GM18505 (cell line): ENCODE measurements around the gene PIP5K1B.
"Not testable (repeated sequence)": the region's sequence is repeated elsewhere in the genome, so short reads cannot be mapped to it uniquely, and the experiment has no call there.

Experiments used
- ATAC-seq: cut with Tn5 transposase; IDR thresholded peaks from one replicate; pipeline ENCODE4 v1.9.1; 2021; ENCODE audit not compliant: unreplicated experiment
- POLR2A ChIP-seq: IDR thresholded peaks from 4 replicates; pipeline ENCODE4 v1.6.1; 2011; ENCODE audit warnings: borderline replicate concordance; ENCODE audit not compliant: insufficient read depth, insufficient read length; ENCODE audit errors: extremely low read depth

Gene PIP5K1B

DNA sequence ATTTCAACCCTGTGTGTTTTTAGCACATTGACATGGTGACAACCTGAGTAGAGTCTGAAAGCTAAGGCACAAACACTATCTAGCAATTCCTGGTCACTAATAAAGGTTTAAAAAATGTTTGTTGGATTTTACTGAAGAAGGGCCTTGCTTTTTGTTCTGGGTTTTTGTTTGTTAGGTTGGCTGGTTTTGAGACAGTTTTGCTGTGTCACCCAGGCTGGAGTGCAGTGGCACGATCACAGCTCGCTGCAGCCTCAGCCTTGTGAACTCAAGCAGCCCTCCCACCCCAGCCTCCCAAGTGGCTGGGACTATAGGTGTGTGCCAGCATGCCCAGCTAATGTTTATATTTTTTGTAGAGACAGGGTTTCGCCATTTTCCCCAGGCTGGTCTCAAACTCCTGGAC lies 269.9 kb downstream of the PIP5K1B start:
- no peak for TF ChIP-seq POLR2A
- no peak for ATAC-seq

DNA sequence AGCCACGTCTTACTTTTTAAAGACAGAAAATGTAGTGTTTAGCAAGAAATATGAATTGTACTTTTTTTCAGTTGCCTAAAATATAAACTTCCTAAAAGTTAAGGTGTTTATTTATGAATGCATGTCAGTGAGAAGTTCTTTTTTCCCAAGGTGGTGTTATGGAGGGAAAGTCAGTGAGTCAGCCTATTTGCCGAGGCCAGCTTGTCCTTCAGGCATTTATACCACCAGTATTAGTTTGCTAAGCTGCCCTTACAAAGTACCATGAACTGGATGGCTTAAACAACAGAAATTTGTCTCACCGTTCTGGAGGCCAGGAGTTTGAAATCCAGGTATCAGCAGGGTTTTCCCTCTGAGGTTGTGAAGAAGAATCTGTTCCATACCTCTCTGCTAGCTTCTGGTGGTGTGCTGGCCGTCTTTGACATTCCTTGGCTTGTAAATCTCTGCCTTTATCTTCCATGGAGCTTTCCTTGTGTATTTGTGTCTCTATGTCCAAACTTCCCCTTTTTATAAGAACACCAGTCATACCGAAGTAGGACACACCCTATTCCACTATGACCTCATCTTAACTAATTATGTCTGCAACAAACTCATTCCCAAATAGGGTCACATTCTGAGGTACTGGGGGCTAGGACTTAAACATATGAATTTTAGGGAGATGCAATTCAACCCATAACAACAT lies 270.5 kb downstream of the PIP5K1B start:
- TF ChIP-seq POLR2A = no peak
- no peak for ATAC-seq

GRCh38 chr9:68978066-68978465 lies 273.0 kb downstream of the PIP5K1B start:
- ATAC-seq = no peak
- no peak for TF ChIP-seq POLR2A

DNA sequence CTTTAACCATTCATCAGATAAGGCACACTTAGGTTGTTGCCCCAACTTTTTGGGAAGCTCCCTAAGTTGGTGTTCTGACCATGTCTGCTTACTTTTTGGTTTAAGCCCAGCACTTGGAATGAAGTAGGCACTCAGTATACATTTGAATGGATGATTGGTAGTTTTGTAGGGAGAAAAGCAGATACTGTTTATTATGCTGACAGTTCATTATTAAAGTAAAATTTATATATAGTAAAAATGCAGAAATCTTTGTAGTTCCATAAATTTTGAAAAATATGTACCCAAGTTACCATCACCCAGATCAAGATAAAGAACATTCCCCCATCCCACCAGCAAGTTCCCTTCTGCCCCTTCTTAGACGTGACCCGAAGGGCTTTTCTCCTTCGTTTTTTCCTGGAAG lies 273.5 kb downstream of the PIP5K1B start:
- ATAC-seq = no peak
- TF ChIP-seq POLR2A = no peak

- no peak for ATAC-seq
- no peak for TF ChIP-seq POLR2A
These were observed 274.7 kb downstream of the PIP5K1B start for GRCh38 chr9:68979538-68980314.

- no peak for TF ChIP-seq POLR2A
These were observed 275.4 kb downstream of the PIP5K1B start for GRCh38 chr9:68980341-68980914.

GRCh38 chr9:68981789-68982188 lies 276.7 kb downstream of the PIP5K1B start:
- TF ChIP-seq POLR2A = no peak

More at GRCh38 chr9:68980341-68980914, 275.4 kb downstream of the PIP5K1B start:
- no peak for ATAC-seq

DNA sequence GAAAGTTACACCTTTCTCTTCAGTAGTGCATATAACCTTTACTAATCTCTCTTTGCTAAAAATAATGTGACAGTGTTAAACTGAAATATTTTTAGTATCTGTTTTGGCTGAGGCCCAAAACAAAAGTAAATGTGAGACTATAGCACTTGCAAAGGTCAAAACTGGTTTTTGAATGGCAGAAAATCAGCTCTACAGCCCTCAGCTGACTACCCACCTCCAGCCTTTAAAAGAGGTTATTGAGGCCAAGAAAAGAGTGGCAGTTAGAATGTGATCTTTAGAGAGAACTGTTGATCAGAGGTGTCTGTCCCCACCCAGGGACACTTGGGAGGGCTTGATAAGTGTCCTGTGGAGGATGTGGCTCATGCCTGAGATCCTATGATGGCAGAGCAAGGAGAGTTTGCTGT lies 278.0 kb downstream of the PIP5K1B start:
- no peak for ATAC-seq
- TF ChIP-seq POLR2A = no peak

More at GRCh38 chr9:68981789-68982188, 276.7 kb downstream of the PIP5K1B start:
- ATAC-seq = peak; percentile 47

DNA sequence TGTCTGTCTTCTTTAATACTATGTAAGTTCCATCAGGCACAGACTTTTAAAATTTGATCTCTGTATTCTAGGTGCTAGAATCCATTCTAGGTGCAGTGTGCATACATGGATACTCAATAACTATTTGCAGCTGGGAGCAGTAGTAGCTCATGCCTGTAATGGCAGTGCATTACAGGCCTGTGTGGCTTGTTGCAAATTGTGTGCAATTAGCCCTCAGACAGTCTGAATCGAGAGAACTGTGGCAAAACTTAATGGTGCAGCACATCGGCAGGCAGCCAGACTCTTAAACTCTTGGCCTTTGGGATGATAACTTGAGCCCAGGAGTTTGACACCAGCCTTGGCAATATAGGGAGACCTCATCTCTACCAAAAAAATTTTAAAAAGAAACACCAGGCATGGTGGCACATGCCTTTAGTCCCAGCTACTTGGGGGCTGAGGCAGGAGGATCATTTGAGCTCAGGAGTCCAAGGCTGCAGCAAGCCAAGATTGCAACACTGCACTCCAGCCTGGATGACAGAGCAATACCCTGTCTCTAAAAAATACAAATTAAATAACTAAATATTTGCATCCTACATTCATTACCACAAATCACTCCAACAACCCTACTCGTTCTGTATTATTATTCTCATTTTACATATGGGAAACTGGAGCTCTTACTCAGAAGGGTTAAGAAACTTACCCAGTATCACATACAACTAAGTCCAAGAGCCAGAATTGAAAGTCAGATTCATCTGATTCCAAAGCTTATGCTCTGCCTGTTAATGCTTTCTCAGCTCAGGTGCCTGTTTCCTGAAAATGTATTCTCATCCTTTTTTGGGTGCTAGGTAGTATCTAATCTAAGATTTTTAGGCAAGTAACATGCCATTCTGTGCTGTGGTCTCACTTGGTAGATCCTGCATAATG lies 278.7 kb downstream of the PIP5K1B start:
- no peak for ATAC-seq
- TF ChIP-seq POLR2A = no peak

- not testable (repeated sequence) for ATAC-seq
These were observed 281.9 kb downstream of the PIP5K1B start for GRCh38 chr9:68986949-68987348.

- no peak for TF ChIP-seq POLR2A
- no peak for ATAC-seq
These were observed 286.4 kb downstream of the PIP5K1B start for GRCh38 chr9:68991457-68991856.

- ATAC-seq = no peak
- no peak for TF ChIP-seq POLR2A
These were observed 290.7 kb downstream of the PIP5K1B start for GRCh38 chr9:68995776-68996175.

DNA sequence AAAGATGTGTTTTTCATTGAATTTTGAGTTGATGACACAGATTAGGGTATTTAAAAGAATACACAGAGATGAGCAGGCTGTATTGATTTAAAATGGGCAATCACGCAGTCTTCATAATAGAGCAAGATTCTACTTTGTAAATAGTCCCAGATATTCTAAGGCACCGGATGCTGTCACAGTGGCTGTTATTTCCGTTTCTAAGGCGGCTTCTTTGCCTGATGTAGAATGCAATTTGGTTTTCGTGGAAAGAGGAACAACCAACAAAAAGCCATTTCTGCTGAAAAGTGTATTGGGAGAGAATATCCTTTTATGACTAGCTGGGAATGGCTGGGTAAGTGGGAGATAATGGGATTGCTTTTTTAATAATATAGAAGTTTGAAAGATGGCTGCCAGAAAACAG lies 291.4 kb downstream of the PIP5K1B start:
- no peak for ATAC-seq

More for the DNA sequence above, 291.4 kb downstream of the PIP5K1B start:
- TF ChIP-seq POLR2A = no peak
